Activated B cell treated with CpG ODN at 0.5 μM for 24 hours (primary cell): ENCODE measurements around the gene PEX12. TPM values are rescaled to one million over a fixed set of nuclear protein-coding genes. Genes with fewer than 3 reads are reported as not detected.

ENCODE experiments used
- total RNA-seq: library from RNA; stranded (reverse); gene quantifications from 2 replicates; pipeline ENCODE4 v1.2.3, GENCODE V29; 2022

The PEX12 gene
- total RNA-seq, 1 donor from 2014 or later = 4.8 TPM

Other genes starting within 250 kb of the PEX12 start
- gene SLFN11, start 204.9 kb downstream of the PEX12 start, total RNA-seq = 19.2 and 22.4 TPM in 2 replicates
- gene SLFN12, start 146.1 kb downstream of the PEX12 start, total RNA-seq = 8.7 and 9.0 TPM in 2 replicates
- 14.8 and 15.3 TPM in 2 replicates for gene SLFN13, start 129.8 kb downstream of the PEX12 start, total RNA-seq
- 2.0 and 2.4 TPM in 2 replicates for gene SLFN12L, start 40.9 kb downstream of the PEX12 start, total RNA-seq
- gene SLFN14, start 17.8 kb downstream of the PEX12 start, total RNA-seq = not detected in 2 replicates
- gene AP2B1, start 8.8 kb upstream of the PEX12 start, total RNA-seq = 129 and 152 TPM in 2 replicates
- 0.31 and 0.32 TPM in 2 replicates for gene RASL10B, start 153.1 kb upstream of the PEX12 start, total RNA-seq
- gene GAS2L2, start 174.7 kb upstream of the PEX12 start, total RNA-seq = not detected in 2 replicates
- gene C17orf50, start 182.3 kb upstream of the PEX12 start, total RNA-seq = not detected in 2 replicates
- gene MMP28, start 217.1 kb upstream of the PEX12 start, total RNA-seq = 0.59 TPM in 1 of 2 replicates, not detected in the other
- 224 and 243 TPM in 2 replicates for gene TAF15, start 230.9 kb upstream of the PEX12 start, total RNA-seq